ENCODE measurements around the gene CCDC134.
"Not testable (repeated sequence)": the region's sequence is repeated elsewhere in the genome, so short reads cannot be mapped to it uniquely, and the experiment has no call there.

The CCDC134 gene

GRCh38 chr22:41845380-41846267 lies 45.1 kb downstream of the CCDC134 start:
- no peak for DNase-seq

GRCh38 chr22:41846268-41846987 lies 45.9 kb downstream of the CCDC134 start:
- DNase-seq: no peak

GRCh38 chr22:41847300-41847699 lies 46.8 kb downstream of the CCDC134 start:
- no peak for DNase-seq

GRCh38 chr22:41848468-41848867 lies 48.0 kb downstream of the CCDC134 start:
- no peak for DNase-seq

GRCh38 chr22:41856469-41856868 lies 56.0 kb downstream of the CCDC134 start:
- DNase-seq: no peak

GRCh38 chr22:41857155-41857859 lies 56.8 kb downstream of the CCDC134 start:
- peak; percentile 8 for DNase-seq

- no peak for DNase-seq
Measured at GRCh38 chr22:41857860-41858199, 57.4 kb downstream of the CCDC134 start.

GRCh38 chr22:41862160-41862529 lies 61.7 kb downstream of the CCDC134 start:
- no peak for DNase-seq

GRCh38 chr22:41862530-41863266 lies 62.2 kb downstream of the CCDC134 start:
- DNase-seq: no peak

GRCh38 chr22:41863472-41863871 lies 63.0 kb downstream of the CCDC134 start:
- no peak for DNase-seq

- no peak for DNase-seq
Measured at GRCh38 chr22:41868556-41868955, 68.1 kb downstream of the CCDC134 start.

GRCh38 chr22:41870081-41870480 lies 69.6 kb downstream of the CCDC134 start:
- DNase-seq: not testable (repeated sequence)

- no peak for DNase-seq
Measured at GRCh38 chr22:41870786-41871185, 70.3 kb downstream of the CCDC134 start.

GRCh38 chr22:41873391-41873790 lies 72.9 kb downstream of the CCDC134 start:
- DNase-seq: no peak

GRCh38 chr22:41874090-41874489 lies 73.6 kb downstream of the CCDC134 start:
- DNase-seq: no peak

GRCh38 chr22:41875531-41876270 lies 75.2 kb downstream of the CCDC134 start:
- DNase-seq: no peak

Data from NCI-H2227 treated with DMSO at 0.1 percent for 48 hours (cell line).